ENCODE measurements around the gene ZFP30.

ZFP30 gene

GRCh38 chr19:37655301-37655688 lies at the start of gene ZFP30:
Gene ZFP30 (minus strand): TSS chr19:37655465. CDS start chr19:37647822, 7,643 bp downstream.
- TF ChIP-seq, protein P1, sequence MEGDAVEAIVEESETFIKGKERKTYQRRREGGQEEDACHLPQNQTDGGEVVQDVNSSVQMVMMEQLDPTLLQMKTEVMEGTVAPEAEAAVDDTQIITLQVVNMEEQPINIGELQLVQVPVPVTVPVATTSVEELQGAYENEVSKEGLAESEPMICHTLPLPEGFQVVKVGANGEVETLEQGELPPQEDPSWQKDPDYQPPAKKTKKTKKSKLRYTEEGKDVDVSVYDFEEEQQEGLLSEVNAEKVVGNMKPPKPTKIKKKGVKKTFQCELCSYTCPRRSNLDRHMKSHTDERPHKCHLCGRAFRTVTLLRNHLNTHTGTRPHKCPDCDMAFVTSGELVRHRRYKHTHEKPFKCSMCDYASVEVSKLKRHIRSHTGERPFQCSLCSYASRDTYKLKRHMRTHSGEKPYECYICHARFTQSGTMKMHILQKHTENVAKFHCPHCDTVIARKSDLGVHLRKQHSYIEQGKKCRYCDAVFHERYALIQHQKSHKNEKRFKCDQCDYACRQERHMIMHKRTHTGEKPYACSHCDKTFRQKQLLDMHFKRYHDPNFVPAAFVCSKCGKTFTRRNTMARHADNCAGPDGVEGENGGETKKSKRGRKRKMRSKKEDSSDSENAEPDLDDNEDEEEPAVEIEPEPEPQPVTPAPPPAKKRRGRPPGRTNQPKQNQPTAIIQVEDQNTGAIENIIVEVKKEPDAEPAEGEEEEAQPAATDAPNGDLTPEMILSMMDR (conservative IDR thresholded peaks at IDR 0.05) = no peak
- peak; percentile 86 for TF ChIP-seq ZFX (IDR thresholded peaks at IDR 0.05)
- peak within 1 kb of the TSS; percentile 84 for H3K27ac ChIP-seq

- H3K27ac ChIP-seq = no peak overlapping the region
- TF ChIP-seq ZFX (IDR thresholded peaks at IDR 0.05) = no peak
- TF ChIP-seq, protein P1 (conservative IDR thresholded peaks at IDR 0.05) = no peak
These were observed 43.8 kb upstream of the ZFP30 start for GRCh38 chr19:37699057-37699456.

DNA sequence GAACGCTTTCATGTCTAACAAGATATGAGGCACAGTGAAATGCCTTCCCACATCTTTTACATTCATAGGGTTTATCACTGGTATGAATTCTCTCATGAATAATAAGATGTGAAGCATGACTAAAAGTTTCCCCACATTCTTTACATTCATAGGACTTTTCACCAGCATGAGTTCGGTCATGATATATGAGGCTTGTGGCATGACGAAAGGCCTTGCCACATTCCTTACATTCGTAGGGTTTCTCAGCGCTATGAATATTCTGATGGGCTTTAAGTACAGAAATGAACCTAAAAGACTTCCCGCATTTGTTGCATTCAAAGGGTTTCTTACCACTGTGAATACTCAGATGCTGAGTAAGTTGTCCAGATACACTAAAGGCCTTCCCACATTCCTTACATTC lies 43.0 kb upstream of the ZFP30 start:
- TF ChIP-seq, protein P1 (conservative IDR thresholded peaks at IDR 0.05) = no peak
- no peak for TF ChIP-seq ZFX (IDR thresholded peaks at IDR 0.05)
- no peak overlapping the region for H3K27ac ChIP-seq

- H3K27ac ChIP-seq = no peak overlapping the region
- TF ChIP-seq ZFX (IDR thresholded peaks at IDR 0.05) = no peak
- TF ChIP-seq, protein P1 (conservative IDR thresholded peaks at IDR 0.05) = no peak
These were observed 40.1 kb upstream of the ZFP30 start for GRCh38 chr19:37695144-37695899.

GRCh38 chr19:37692956-37693620 lies 37.8 kb upstream of the ZFP30 start:
- TF ChIP-seq, protein P1 (conservative IDR thresholded peaks at IDR 0.05) = no peak
- TF ChIP-seq ZFX (IDR thresholded peaks at IDR 0.05) = no peak
- no peak overlapping the region for H3K27ac ChIP-seq

DNA sequence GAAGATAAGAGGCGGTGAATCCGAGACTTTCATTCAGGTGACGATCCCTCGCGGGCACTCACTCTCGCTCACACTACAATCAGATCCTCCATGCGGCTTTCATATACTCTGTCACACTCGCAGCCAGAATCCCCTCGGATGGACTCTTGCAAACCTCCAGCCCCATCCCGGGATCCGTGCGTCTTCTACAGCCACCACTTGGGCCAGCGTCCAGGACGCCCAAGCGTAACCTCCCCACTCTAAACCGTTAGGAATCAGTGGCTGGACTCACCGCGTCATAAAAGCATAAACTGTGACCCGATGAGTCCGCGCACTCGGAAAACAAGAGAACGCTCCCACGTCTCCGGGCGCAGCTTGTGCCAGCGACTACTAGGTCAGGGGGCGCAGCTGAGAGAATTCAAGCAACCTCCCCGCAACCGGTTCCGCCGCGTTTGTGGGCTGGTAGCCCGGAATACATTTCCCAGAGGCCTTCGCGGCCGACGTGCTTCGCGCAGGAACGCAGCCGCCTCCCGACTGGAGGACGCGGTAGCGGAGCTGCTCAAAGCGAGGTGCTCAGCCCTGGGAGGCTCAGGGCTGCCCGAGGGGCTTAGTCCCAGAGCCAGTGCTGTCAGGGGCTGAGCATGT lies 36.7 kb upstream of the ZFP30 start:
- no peak for TF ChIP-seq ZFX (IDR thresholded peaks at IDR 0.05)
- TF ChIP-seq, protein P1 (conservative IDR thresholded peaks at IDR 0.05) = no peak
- H3K27ac ChIP-seq = peak overlapping the region; percentile 1; the same call in 1 of the 2 replicates

GRCh38 chr19:37683520-37683919 lies 28.3 kb upstream of the ZFP30 start:
- TF ChIP-seq, protein P1 (conservative IDR thresholded peaks at IDR 0.05) = no peak
- no peak for TF ChIP-seq ZFX (IDR thresholded peaks at IDR 0.05)
- no peak overlapping the region for H3K27ac ChIP-seq
